ENCODE data around the gene PAX1.

DNA sequence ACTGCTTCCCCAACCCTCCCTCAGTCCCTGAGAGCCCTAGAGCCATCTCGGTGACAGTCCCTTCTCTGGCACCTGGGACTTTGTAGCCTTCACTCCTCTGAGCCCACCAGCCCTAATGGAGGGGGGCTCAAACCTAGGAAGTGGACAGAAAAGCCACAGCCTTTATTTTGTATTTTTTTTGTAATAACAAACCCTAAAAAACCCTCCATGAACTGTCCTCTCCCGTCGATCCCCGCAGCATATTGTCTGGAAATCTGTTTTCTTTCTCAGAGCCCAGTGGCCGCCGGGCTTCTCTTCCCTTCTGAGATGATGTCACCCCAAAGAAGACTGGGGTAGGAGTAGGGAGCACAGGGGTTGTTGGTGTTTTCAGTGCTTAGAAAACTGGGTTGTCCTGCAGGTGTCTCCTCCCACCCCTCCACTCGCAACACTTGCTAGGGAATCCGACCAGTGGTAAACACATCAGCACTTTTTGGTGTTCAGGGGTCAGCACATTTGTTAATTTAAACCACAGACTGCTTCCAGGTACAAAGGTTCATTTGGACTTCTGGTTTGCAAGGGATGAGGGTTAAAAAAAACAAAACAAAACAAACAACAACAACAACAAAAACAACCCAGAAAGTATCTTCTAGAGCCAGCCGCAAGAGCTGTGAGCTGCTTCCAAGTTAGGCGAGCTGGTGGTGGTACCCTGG, 9.9 kb downstream of the PAX1 start:
- TF ChIP-seq CTCF (conservative IDR thresholded peaks at IDR 0.05 in 1 of 2, IDR thresholded peaks at IDR 0.05 in 1 of 2; ENCODE audit: low read depth in 1 of 2, low read length in 2 of 2) (no peak), EZH2 (IDR thresholded peaks at IDR 0.05; ENCODE audit: low read length, missing control alignments) (no peak)
